NCI-H1417 treated with DMSO at 0.1 percent for 48 hours (cell line): Measurements from ENCODE around the gene ENO4.

ENCODE experiments used
- DNase-seq: peaks from one replicate; lab custom pipeline; 2025; lab: John Stamatoyannopoulos, UW

The ENO4 gene

DNA sequence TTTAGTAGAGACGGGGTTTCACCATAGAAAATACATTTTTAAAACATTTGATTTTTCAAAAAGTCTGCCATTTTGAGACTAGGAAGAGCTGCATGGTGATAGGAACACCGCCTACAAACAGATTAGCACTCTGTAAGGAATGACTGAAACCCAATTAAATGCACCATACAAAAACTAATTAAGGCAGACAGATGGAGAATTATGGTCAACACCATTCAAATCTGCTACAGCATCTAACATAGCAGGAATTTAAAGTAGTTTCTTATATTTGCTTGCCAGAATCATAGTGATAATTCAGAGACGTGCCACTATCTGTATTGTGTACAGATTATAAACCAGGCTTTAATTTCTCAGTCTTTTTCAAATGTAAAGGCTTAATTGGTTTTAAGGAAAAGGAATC is 68.2 kb downstream of the ENO4 start:
- no peak for DNase-seq

DNA sequence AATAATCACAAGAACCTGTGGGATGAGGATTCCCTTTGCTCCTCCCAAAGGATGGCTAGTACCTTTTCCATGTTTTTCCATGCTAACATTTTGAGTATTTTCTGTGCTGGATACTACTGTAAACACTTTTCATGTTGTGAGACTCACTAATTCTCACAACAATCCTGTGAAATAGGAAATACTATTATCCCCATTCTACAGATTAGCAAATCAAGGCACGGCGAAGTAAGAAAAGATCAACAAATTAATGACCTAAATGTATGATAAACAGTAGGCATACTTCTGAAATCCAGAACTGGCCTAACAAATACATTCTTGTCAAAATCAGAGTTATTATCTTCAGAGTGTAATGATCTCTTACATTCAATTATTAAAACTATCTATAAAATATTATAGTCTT is 69.3 kb downstream of the ENO4 start:
- DNase-seq, result no peak

DNA sequence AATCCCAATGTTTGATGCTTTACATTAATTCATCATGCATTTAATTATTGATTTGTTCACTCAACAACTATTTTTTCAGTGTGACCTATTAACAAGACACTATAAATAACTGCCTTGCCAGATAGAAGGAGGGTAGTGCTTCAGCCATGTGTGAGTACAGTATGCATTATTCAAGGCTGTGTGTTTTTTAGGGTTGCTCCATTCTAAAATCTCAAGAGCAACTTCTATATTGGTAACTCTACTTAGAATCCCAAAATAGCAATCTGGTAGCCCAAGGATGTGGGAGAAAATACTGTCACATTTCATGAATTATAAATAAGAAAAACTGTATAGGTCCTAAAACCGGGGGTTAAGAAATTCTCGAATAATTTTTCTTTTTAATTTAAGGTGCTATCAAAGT is 69.9 kb downstream of the ENO4 start:
- no peak for DNase-seq

- DNase-seq, result no peak
Measured at GRCh38 chr10:116919706-116920105, 70.4 kb downstream of the ENO4 start.

GRCh38 chr10:116925056-116925455 is 75.8 kb downstream of the ENO4 start:
- no peak for DNase-seq

- DNase-seq, result no peak
Measured at GRCh38 chr10:116926426-116926825, 77.1 kb downstream of the ENO4 start.

- no peak for DNase-seq
Measured at GRCh38 chr10:116931806-116932205, 82.5 kb downstream of the ENO4 start.
